GM13976 (cell line): ENCODE data around the gene HENMT1.

Source experiments
- DNase-seq: peaks from one replicate; pipeline ENCODE4 v3.0.0; 2012; ENCODE audit warnings: low spot score
- CTCF ChIP-seq: IDR thresholded peaks from 2 replicates; pipeline ENCODE4 v1.5.1; 2012; ENCODE audit warnings: borderline replicate concordance, mild to moderate bottlenecking; ENCODE audit not compliant: insufficient read depth; ENCODE audit errors: extremely low read depth, missing control alignments, control extremely low read depth
- in situ Hi-C: fragments of 300-500 bp; cut with MboI; formaldehyde crosslinking; loops from one replicate; pipeline ENCODE4 v1.12.0; 2022; ENCODE audit warnings: low sequenced_read_pairs, mixed read lengths, inconsistent platforms; ENCODE audit not compliant: unreplicated experiment

The HENMT1 gene

GRCh38 chr1:108663074-108663473 is 2.2 kb upstream of the HENMT1 start:
- DNase-seq, result no peak
- TF ChIP-seq CTCF, result no peak
- in situ Hi-C loops, result no loop called here

GRCh38 chr1:108657356-108658080 is 3.4 kb downstream of the HENMT1 start:
- in situ Hi-C loops, result no loop called here
- no peak for DNase-seq
- TF ChIP-seq CTCF, result no peak

GRCh38 chr1:108653431-108654105 is 7.3 kb downstream of the HENMT1 start:
- in situ Hi-C loops, result no loop called here
- no peak for DNase-seq
- no peak for TF ChIP-seq CTCF

GRCh38 chr1:108646648-108647269 is 14.1 kb downstream of the HENMT1 start:
- TF ChIP-seq CTCF, result no peak
- in situ Hi-C loops, result loop anchor here (10.0 kb wide), 1 partner anchor 132 kb away; no protein-coding TSS in a partner anchor
- no peak for DNase-seq

- in situ Hi-C loops, result loop anchor here (10.0 kb wide), 1 partner anchor 131 kb away; no protein-coding TSS in a partner anchor
- no peak for TF ChIP-seq CTCF
- no peak for DNase-seq
Measured at GRCh38 chr1:108646265-108646647, 14.6 kb downstream of the HENMT1 start.

- no peak for TF ChIP-seq CTCF
- in situ Hi-C loops, result loop anchor here (10.0 kb wide), 1 partner anchor 131 kb away; no protein-coding TSS in a partner anchor
- no peak for DNase-seq
Measured at GRCh38 chr1:108645564-108646184, 15.2 kb downstream of the HENMT1 start.
